Peyer's patch (tissue), 4 donors: ENCODE results near the gene NPLOC4. TPM values are rescaled to one million over a fixed set of nuclear protein-coding genes. Genes with fewer than 3 reads are reported as not detected.

ENCODE experiments used
- DNase-seq, 3 donors: peaks; one replicate each; pipeline ENCODE4 v3.0.0-alpha.2; 2017 to 2019
- H3K27ac ChIP-seq, 4 donors: fragments of 200-600 bp; sonication (generic); one replicate each; pipeline ENCODE4 v1.5.1; 2016 to 2019
- H3K27me3 ChIP-seq, 2 donors: fragments of 200-600 bp; sonication (generic); one replicate each; pipeline ENCODE4 v1.5.1; 2019
- H3K36me3 ChIP-seq, 3 donors: fragments of 200-600 bp; sonication (generic); one replicate each; pipeline ENCODE4 v1.5.1; 2016 to 2019
- H3K4me1 ChIP-seq, 4 donors: fragments of 200-600 bp; sonication (generic); one replicate each; pipeline ENCODE4 v1.5.1; 2016 to 2019
- H3K4me3 ChIP-seq, 4 donors: fragments of 200-600 bp; sonication (generic); 1 replicate in 3 of 4; 2 replicates in 1 of 4; pipeline ENCODE4 v1.5.1; 2016 to 2019; ENCODE audit warnings: mild to moderate bottlenecking in 1 of 4
- H3K9me3 ChIP-seq, 4 donors: fragments of 200-600 bp; sonication (generic); one replicate each; pipeline ENCODE4 v1.5.1; 2016 to 2019; ENCODE audit warnings: mild to moderate bottlenecking in 1 of 4
- POLR2A ChIP-seq, 2 donors: fragments of 450-650 bp; IDR thresholded peaks; one replicate each; pipeline ENCODE4 v1.5.1; 2017; ENCODE audit warnings: antibody characterized with exemption in 2 of 2, mild to moderate bottlenecking in 2 of 2, moderate library complexity in 2 of 2
- total RNA-seq, 4 donors: library from RNA; depleted of rRNA; stranded (reverse); fragments of >200 nt; gene quantifications; one replicate each; pipeline ENCODE4 v1.1.0, GENCODE V29; 2016
- TF ChIP-seq, protein P1 (sequence below), 6 experiments: fragments of 450-650 bp in 4 of 6; fragments of 200-600 bp in 2 of 6; sonication (generic) in 1 of 6; IDR thresholded peaks; one replicate each; pipeline ENCODE4 v1.5.1; 2017 to 2019; ENCODE audit warnings: antibody characterized with exemption in 6 of 6, mild to moderate bottlenecking in 3 of 6, moderate library complexity in 1 of 6

The NPLOC4 gene
- total RNA-seq, 4 donors from 2014 or later, result 77.2 to 911 (median 122) TPM

DNA sequence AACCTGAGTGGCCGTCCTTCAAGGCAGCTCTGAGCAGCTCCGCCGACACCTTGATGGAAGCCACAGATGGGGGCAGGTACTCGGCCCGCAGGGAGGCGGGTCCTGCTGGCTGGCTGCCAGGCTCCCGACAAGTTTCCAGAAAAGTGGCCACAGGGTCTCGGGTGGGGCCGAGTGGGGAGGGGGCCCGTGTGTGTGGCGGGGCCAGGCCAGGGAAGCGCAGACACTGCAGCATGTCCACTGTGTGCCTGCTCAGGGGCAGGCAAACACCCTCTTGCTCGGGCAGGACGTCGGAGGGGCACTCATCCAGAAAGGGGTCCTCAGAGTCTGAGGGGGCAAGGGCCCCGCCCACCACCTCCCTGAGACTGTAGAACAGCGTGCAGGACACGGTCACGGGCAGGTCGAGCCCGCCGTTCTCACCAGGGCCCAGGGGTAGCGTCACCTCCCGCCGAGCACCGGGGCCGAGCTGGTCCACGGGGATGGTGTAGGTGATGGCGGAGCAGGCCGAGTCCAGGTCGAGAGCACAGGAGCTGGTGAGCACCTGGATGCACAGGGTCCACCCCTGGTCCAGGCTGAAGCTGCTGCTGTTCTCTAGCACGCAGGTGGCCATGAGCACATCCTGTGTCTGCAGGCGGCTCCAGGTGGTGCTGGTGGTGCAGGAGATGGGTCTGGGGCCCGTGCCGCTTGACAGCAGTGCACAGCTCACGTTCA is 89.9 kb downstream of the NPLOC4 start:
- TF ChIP-seq POLR2A (IDR thresholded peaks at IDR 0.05), result no peak
- TF ChIP-seq, protein P1, sequence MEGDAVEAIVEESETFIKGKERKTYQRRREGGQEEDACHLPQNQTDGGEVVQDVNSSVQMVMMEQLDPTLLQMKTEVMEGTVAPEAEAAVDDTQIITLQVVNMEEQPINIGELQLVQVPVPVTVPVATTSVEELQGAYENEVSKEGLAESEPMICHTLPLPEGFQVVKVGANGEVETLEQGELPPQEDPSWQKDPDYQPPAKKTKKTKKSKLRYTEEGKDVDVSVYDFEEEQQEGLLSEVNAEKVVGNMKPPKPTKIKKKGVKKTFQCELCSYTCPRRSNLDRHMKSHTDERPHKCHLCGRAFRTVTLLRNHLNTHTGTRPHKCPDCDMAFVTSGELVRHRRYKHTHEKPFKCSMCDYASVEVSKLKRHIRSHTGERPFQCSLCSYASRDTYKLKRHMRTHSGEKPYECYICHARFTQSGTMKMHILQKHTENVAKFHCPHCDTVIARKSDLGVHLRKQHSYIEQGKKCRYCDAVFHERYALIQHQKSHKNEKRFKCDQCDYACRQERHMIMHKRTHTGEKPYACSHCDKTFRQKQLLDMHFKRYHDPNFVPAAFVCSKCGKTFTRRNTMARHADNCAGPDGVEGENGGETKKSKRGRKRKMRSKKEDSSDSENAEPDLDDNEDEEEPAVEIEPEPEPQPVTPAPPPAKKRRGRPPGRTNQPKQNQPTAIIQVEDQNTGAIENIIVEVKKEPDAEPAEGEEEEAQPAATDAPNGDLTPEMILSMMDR (IDR thresholded peaks at IDR 0.05), result no peak
- Histone ChIP-seq H3K27me3 (no peaks in the 10 kb centered on the region), H3K9me3 (no peaks in the 10 kb centered on the region), H3K4me3 (no peak overlapping the region), H3K4me1 (peaks cover 0 to 12% (median 8%) of the 10 kb centered on the region in 4 donors), H3K36me3 (peaks cover 0 to 73% (median 0%) of the 10 kb centered on the region in 3 donors), H3K27ac (no peak overlapping the region)
- no peak for DNase-seq

DNA sequence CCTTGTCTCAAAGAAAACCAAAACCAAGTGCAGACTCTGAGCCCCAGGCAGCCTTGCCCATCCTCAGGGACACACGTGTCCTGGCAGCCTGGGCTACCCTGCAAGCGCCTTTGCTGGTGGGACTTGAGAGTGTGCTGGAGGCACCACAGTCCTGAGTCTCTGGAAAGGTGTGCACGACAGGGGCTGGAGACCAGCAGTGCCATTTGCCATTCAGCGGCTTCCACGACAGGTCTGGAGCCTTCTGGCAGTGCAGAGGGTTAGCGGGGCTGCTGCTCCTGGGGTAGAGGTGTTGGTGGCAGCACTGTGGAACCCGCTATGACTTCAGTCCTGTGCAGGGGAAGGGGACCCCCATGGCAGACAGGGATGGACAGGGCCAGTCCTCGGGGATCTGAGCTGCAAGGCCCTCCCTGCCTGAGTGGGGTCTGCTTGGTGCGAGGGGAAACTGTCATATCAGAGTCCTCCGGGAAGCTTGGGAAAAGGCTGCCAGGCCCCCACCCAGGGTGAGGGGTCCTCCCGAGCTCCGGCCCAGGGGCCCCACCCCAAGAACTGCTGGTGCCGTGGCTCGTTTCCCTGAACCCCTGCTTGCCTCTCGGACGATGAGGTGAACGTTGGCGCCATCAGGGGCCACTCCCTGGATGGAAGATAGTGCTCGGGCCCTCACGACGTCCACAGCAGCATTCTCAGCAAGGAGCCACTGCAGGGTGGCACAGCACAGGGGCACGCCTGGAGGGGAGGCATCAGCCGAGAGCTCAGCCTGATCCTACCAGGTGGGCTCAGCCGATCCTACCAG is 91.6 kb downstream of the NPLOC4 start:
- Histone ChIP-seq H3K27ac (no peak overlapping the region), H3K4me1 (no peaks in the 10 kb centered on the region), H3K9me3 (no peaks in the 10 kb centered on the region), H3K36me3 (peaks cover 0 to 84% (median 0%) of the 10 kb centered on the region in 3 donors), H3K27me3 (no peaks in the 10 kb centered on the region), H3K4me3 (no peak overlapping the region)
- TF ChIP-seq, protein P1 (IDR thresholded peaks at IDR 0.05), result no peak
- no peak for TF ChIP-seq POLR2A (IDR thresholded peaks at IDR 0.05)
- no peak for DNase-seq

DNA sequence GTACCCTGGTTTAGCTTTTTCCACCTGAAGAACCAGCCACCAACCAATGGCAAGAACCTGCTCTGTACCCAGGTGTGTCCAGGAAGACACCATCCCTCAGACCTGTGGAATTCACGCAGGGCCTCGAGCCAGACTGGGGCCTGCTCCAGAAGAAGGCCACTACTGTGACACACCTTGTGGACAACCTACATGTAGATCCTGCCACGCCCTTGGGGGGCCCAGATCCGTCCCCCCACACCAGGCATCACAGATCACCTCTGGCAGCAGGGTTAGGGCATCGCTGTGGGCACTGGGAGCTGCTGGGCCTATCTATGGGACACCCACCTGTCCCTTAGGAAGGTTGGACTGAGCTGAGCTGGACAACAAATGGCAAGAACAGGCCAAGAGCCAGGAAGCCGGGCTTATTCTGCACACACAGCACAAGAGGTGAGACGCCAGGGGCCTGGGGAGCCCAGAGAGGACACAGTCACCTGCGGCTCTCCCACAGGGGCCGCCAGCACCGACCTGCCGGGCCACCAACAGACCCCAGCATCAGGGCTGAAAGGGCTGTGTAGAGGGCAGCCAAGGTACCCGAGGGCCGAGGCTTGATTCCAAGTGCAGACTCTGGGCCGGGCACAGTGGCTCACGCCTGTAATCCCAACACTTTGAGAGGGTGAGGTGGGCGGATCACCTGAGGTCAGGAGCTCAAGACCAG is 92.5 kb downstream of the NPLOC4 start:
- no peak for TF ChIP-seq POLR2A (IDR thresholded peaks at IDR 0.05)
- TF ChIP-seq, protein P1 (IDR thresholded peaks at IDR 0.05), result no peak
- no peak overlapping the region for H3K27ac ChIP-seq
- no peaks in the 10 kb centered on the region for H3K27me3 ChIP-seq
- peaks cover 0 to 84% (median 0%) of the 10 kb centered on the region in 3 donors for H3K36me3 ChIP-seq
- H3K4me1 ChIP-seq, result no peaks in the 10 kb centered on the region
- no peaks in the 10 kb centered on the region for H3K9me3 ChIP-seq
- H3K4me3 ChIP-seq, result no peak overlapping the region
- DNase-seq, result no peak

DNA sequence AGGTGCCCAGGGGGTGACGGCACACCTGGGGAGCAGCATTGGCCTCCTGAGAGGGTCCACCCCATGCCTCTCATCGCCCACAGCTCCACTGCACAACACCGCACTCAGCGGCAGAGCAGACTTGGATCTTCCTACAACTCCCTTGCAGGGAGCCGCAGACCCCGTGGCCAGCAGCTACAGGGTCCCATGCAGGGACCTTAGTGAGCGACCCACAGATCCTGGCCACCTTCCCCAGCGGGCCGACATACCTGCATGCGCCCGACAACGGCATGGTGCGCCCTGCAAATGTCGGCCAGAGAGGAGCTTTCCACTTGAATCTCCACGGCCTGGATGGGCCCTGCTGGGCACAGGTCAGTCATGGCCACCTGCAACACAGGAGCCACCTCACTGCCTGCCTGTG is 93.2 kb downstream of the NPLOC4 start:
- TF ChIP-seq, protein P1 (IDR thresholded peaks at IDR 0.05), result no peak
- TF ChIP-seq POLR2A (IDR thresholded peaks at IDR 0.05), result no peak

DNA sequence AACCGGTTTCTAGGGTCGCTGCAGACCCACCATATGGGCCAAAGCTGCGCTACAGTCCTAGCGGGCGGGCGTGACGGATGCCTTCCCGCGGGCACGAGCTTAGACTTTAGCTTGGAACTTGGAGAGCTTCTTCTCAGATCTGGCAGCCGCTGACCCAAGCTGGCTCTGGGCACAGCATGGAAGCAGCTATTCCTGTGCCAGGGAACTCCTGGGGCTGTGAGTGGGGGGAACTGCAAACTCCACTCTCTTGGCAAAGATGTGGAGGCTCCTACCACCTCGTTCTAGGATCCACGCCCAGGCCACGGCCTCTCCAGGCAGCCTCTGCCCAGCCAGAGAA is 93.6 kb downstream of the NPLOC4 start:
- Histone ChIP-seq H3K4me1 (no peaks in the 10 kb centered on the region), H3K4me3 (no peak overlapping the region), H3K27me3 (no peaks in the 10 kb centered on the region), H3K36me3 (peaks cover 0 to 85% (median 0%) of the 10 kb centered on the region in 3 donors), H3K27ac (no peak overlapping the region), H3K9me3 (no peaks in the 10 kb centered on the region)
- no peak for TF ChIP-seq POLR2A (IDR thresholded peaks at IDR 0.05)
- TF ChIP-seq, protein P1 (IDR thresholded peaks at IDR 0.05), result no peak
- DNase-seq, result no peak

More for the DNA sequence above, 93.2 kb downstream of the NPLOC4 start:
- no peaks in the 10 kb centered on the region for H3K27me3 ChIP-seq
- H3K9me3 ChIP-seq, result no peaks in the 10 kb centered on the region
- no peak overlapping the region for H3K27ac ChIP-seq
- H3K4me3 ChIP-seq, result no peak overlapping the region
- H3K4me1 ChIP-seq, result no peaks in the 10 kb centered on the region
- H3K36me3 ChIP-seq, result peaks cover 0 to 88% (median 0%) of the 10 kb centered on the region in 3 donors
- DNase-seq, result no peak
